ENCODE measurements around the gene APOA4. TPM values are rescaled to one million over a fixed set of nuclear protein-coding genes. Genes with fewer than 3 reads are reported as not detected.
A peak's percentile ranks its signal among the peaks of the same experiment; 100 is the strongest.

The APOA4 gene
- total RNA-seq (2021; fragmentation: NEBNext Ultra II Directional; extraction: Animal tissue kit (Norgen Biotek cat#: 25700)), result not detected
- long read RNA-seq, result 0 reads

DNA sequence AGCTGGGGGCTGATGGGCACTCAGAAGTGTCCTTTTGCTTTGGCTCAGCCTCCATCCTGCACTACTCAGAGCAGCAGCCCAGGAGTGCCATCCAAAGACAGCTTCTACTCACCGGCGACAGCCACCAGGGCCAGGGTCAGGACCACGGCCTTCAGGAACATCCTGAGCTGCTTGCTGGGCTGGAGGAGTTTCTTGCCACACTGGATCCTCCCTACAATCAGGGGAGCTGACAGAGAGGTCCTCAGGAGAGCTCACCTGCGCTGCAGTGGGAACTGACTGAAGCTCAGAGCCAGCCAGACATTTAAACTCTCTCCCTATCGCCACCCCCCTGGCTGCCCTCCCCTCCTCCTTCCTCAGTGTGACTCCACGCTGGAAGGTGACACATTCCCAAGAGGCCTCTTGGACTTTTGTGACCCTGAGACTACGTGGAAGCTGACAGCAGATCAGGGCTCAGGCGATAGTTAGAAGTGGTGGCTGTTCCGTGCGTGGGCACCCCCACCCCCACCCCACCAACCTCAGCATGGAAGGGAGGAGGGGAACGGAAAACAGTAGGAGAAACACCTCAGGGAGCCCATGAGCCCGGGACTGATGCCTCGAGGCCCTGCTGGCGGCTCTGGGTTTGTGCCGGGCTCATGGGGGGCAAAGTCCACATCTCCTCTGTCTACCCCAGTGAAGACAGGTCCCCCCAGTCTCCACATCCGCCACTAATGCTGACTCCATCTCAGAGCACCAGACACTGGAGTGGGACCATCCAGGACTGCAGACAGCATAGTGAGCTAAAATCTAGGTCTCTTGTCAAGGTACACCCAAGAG lies at the start of gene APOA4:
TSS of gene APOA4 (minus strand) at position 274 of the 813 bp plus-strand sequence. CDS start at position 161, 113 bp downstream.
- H3K36me3 Mint-ChIP-seq (ENCODE audit: low read depth), result no peaks in the 10 kb centered on the region
- no peak within 1 kb of the TSS for H3K4me3 Mint-ChIP-seq
- peaks cover 16% of the 10 kb centered on the region for H3K27me3 Mint-ChIP-seq (ENCODE audit: insufficient read depth)
- H3K9me3 Mint-ChIP-seq, result no peaks in the 10 kb centered on the region
- TF ChIP-seq, protein P1, sequence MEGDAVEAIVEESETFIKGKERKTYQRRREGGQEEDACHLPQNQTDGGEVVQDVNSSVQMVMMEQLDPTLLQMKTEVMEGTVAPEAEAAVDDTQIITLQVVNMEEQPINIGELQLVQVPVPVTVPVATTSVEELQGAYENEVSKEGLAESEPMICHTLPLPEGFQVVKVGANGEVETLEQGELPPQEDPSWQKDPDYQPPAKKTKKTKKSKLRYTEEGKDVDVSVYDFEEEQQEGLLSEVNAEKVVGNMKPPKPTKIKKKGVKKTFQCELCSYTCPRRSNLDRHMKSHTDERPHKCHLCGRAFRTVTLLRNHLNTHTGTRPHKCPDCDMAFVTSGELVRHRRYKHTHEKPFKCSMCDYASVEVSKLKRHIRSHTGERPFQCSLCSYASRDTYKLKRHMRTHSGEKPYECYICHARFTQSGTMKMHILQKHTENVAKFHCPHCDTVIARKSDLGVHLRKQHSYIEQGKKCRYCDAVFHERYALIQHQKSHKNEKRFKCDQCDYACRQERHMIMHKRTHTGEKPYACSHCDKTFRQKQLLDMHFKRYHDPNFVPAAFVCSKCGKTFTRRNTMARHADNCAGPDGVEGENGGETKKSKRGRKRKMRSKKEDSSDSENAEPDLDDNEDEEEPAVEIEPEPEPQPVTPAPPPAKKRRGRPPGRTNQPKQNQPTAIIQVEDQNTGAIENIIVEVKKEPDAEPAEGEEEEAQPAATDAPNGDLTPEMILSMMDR (IDR thresholded peaks at IDR 0.05), result no peak
- no peak for DNase-seq
- H3K4me1 Mint-ChIP-seq (ENCODE audit: low read depth), result no peaks in the 10 kb centered on the region
- no peak within 1 kb of the TSS for H3K27ac Mint-ChIP-seq

- DNase-seq, result peak; percentile 92
- TF ChIP-seq, protein P1 (IDR thresholded peaks at IDR 0.05), result no peak
- Mint-ChIP-seq H3K27me3 (ENCODE audit: insufficient read depth) (no peaks in the 10 kb centered on the region), H3K9me3 (no peaks in the 10 kb centered on the region), H3K36me3 (ENCODE audit: low read depth) (peaks cover 62% of the 10 kb centered on the region), H3K27ac (peak overlapping the region; percentile 98), H3K4me3 (peak overlapping the region; percentile 70), H3K4me1 (ENCODE audit: low read depth) (peaks cover 75% of the 10 kb centered on the region)
These were observed 48.1 kb upstream of the APOA4 start for GRCh38 chr11:116871248-116871647.

DNA sequence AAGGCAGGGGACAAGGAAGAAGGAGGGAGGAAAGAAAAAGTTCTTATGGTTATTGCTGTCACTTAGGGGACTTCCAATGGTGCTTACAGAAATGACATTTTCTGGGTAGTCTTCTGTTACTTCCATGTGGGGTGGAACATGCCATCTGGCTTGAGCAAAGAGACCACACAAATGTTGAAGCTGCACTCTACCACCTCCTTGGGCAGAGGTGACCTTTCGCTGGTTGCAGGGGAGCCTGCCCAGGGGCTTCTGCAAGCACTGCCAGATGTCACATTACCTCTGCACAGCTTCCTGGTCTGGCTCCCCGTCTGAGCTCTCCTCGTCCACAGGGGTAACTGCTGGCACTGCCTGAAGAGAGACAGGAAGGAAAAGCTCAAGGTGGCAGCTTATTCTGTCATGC lies 47.0 kb upstream of the APOA4 start:
- H3K27me3 Mint-ChIP-seq (ENCODE audit: insufficient read depth), result no peaks in the 10 kb centered on the region; the same call in 1 of the 2 replicates
- DNase-seq, result no peak
- TF ChIP-seq, protein P1 (IDR thresholded peaks at IDR 0.05), result no peak
- no peak overlapping the region for H3K4me3 Mint-ChIP-seq
- no peaks in the 10 kb centered on the region for H3K9me3 Mint-ChIP-seq
- H3K36me3 Mint-ChIP-seq (ENCODE audit: low read depth), result peaks cover 58% of the 10 kb centered on the region
- H3K4me1 Mint-ChIP-seq (ENCODE audit: low read depth), result peaks cover 79% of the 10 kb centered on the region
- peak overlapping the region; percentile 98 for H3K27ac Mint-ChIP-seq

DNA sequence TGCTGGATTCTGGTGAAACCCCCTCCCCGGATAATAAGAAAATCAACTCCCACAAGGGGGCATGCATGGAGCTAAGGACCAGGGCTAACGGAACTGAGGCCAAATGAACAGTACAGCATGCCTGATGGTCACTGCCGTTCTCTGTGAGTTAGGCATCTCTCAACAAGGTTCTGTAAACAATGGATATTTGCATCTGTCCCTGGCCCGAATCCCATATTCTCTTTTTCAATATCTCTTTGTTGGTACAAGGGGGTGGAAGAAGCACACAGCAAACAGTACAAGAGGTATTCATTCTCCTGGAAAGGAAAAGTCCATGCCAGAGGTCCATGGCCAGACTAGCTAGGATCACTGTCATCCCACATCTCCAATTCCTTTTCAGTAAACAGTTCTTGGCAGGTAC lies 46.5 kb upstream of the APOA4 start:
- no peak for DNase-seq
- TF ChIP-seq, protein P1 (IDR thresholded peaks at IDR 0.05), result no peak
- H3K27me3 Mint-ChIP-seq (ENCODE audit: insufficient read depth), result no peaks in the 10 kb centered on the region; the same call in 1 of the 2 replicates
- no peaks in the 10 kb centered on the region for H3K9me3 Mint-ChIP-seq
- H3K27ac Mint-ChIP-seq, result peak overlapping the region; percentile 98
- no peak overlapping the region for H3K4me3 Mint-ChIP-seq
- H3K36me3 Mint-ChIP-seq (ENCODE audit: low read depth), result peaks cover 53% of the 10 kb centered on the region
- H3K4me1 Mint-ChIP-seq (ENCODE audit: low read depth), result peaks cover 79% of the 10 kb centered on the region

GRCh38 chr11:116868066-116868465 lies 45.0 kb upstream of the APOA4 start:
- H3K36me3 Mint-ChIP-seq (ENCODE audit: low read depth), result peaks cover 49% of the 10 kb centered on the region

More at GRCh38 chr11:116868066-116868465, 45.0 kb upstream of the APOA4 start:
- H3K27ac Mint-ChIP-seq, result no peak overlapping the region
- peaks cover 83% of the 10 kb centered on the region for H3K4me1 Mint-ChIP-seq (ENCODE audit: low read depth)
- no peaks in the 10 kb centered on the region; the same call in 1 of the 2 replicates for H3K27me3 Mint-ChIP-seq (ENCODE audit: insufficient read depth)
- DNase-seq, result no peak
- H3K4me3 Mint-ChIP-seq, result no peak overlapping the region
- TF ChIP-seq, protein P1 (IDR thresholded peaks at IDR 0.05), result no peak
- no peaks in the 10 kb centered on the region for H3K9me3 Mint-ChIP-seq
